Mesendoderm (in vitro differentiated cells): ENCODE measurements around the gene DOK7.
A peak's percentile ranks its signal among the peaks of the same experiment; 100 is the strongest.

Experiments used
- DNase-seq: peaks from one replicate; pipeline ENCODE4 v3.0.0; 2013
- H2AK5ac ChIP-seq: 2 replicates; pipeline ENCODE4 v1.6.1; 2013; ENCODE audit warnings: low read length, inconsistent platforms
- H2BK120ac ChIP-seq: 2 replicates; pipeline ENCODE4 v1.6.1; 2013; ENCODE audit warnings: low read depth, mild to moderate bottlenecking, low read length, moderate library complexity, mixed read lengths
- H2BK15ac ChIP-seq: replicated peaks from 2 replicates; pipeline ENCODE4 v1.6.1; 2013; ENCODE audit warnings: low read depth, mild to moderate bottlenecking, moderate library complexity
- H2BK5ac ChIP-seq: 2 replicates; pipeline ENCODE4 v1.6.1; 2013; ENCODE audit warnings: low read length, inconsistent platforms
- H3K18ac ChIP-seq: 2 replicates; pipeline ENCODE4 v1.6.1; 2013; ENCODE audit warnings: mild to moderate bottlenecking, low read length, mixed read lengths
- H3K23ac ChIP-seq: one replicate; pipeline ENCODE4 v1.6.1; 2013; ENCODE audit warnings: low read length
- H3K27ac ChIP-seq: 2 replicates; pipeline ENCODE4 v1.5.1; 2013; ENCODE audit warnings: low read depth, mild to moderate bottlenecking, inconsistent platforms, low read length, moderate library complexity
- H3K27me3 ChIP-seq: 2 replicates; pipeline ENCODE4 v1.6.1; 2013; ENCODE audit warnings: low read length, control low read depth, mild to moderate bottlenecking, inconsistent platforms; ENCODE audit not compliant: insufficient read depth, poor library complexity
- H3K36me3 ChIP-seq: 2 replicates; pipeline ENCODE4 v1.6.1; 2013; ENCODE audit warnings: low read length, inconsistent platforms; ENCODE audit not compliant: control insufficient read depth, insufficient read depth
- H3K4ac ChIP-seq: one replicate; pipeline ENCODE4 v1.6.1; 2013; ENCODE audit warnings: low read depth, mild to moderate bottlenecking, low read length, moderate library complexity
- H3K4me1 ChIP-seq: 2 replicates; pipeline ENCODE4 v1.6.1; 2013; ENCODE audit warnings: low read depth, low read length, inconsistent platforms; ENCODE audit not compliant: control insufficient read depth
- H3K4me2 ChIP-seq: 2 replicates; pipeline ENCODE4 v1.6.1; 2013; ENCODE audit warnings: low read length
- H3K4me3 ChIP-seq: 2 replicates; pipeline ENCODE4 v1.5.1; 2013; ENCODE audit warnings: mild to moderate bottlenecking, low read length
- H3K56ac ChIP-seq: one replicate; pipeline ENCODE4 v1.6.1; 2013; ENCODE audit warnings: low read length
- H3K79me1 ChIP-seq: 2 replicates; pipeline ENCODE4 v1.6.1; 2013; ENCODE audit warnings: low read length, inconsistent platforms
- H3K79me2 ChIP-seq: 2 replicates; pipeline ENCODE4 v1.6.1; 2013; ENCODE audit warnings: mild to moderate bottlenecking, low read length; ENCODE audit not compliant: control insufficient read depth, insufficient read depth
- H3K9ac ChIP-seq: 2 replicates; pipeline ENCODE4 v1.6.1; 2013; ENCODE audit warnings: low read length, inconsistent platforms
- H4K5ac ChIP-seq: one replicate; pipeline ENCODE4 v1.6.1; 2013; ENCODE audit warnings: low read length
- H4K8ac ChIP-seq: one replicate; pipeline ENCODE4 v1.6.1; 2013; ENCODE audit warnings: low read depth, mild to moderate bottlenecking, control low read depth, low read length, moderate library complexity
- WGBS: extraction: QIAGEN DNeasy Blood & Tissue Kit; methylation state at CpG from one replicate; pipeline ENCODE4 v1.1.7; 2013; ENCODE audit warnings: low lambda C conversion rate, missing lambda C conversion rate; ENCODE audit not compliant: insufficient coverage; ENCODE audit errors: extremely low coverage; 5-methylcytosine and 5-hydroxymethylcytosine counted together

Gene DOK7

GRCh38 chr4:3523628-3524221, 60.6 kb downstream of the DOK7 start:
- Histone ChIP-seq H3K79me2 (peaks cover 4% of the 10 kb centered on the region), H3K4me3 (no peak overlapping the region), H2AK5ac (no peak overlapping the region), H3K27ac (no peak overlapping the region), H3K79me1 (peaks cover 16% of the 10 kb centered on the region), H2BK120ac (no peak overlapping the region), H3K23ac (no peak overlapping the region), H3K4me2 (no peak overlapping the region), H3K9ac (no peak overlapping the region), H4K5ac (no peak overlapping the region), H3K18ac (no peak overlapping the region), H4K8ac (no peak overlapping the region), H3K36me3 (peaks cover 6% of the 10 kb centered on the region), H3K56ac (no peak overlapping the region), H3K27me3 (no peaks in the 10 kb centered on the region), H3K4me1 (no peaks in the 10 kb centered on the region), H2BK5ac (no peak overlapping the region), H3K4ac (no peak overlapping the region), H2BK15ac (no peak overlapping the region)
- no peak for DNase-seq
- no CpG with 5 or more reads among the region's 24 CpGs for WGBS

DNA sequence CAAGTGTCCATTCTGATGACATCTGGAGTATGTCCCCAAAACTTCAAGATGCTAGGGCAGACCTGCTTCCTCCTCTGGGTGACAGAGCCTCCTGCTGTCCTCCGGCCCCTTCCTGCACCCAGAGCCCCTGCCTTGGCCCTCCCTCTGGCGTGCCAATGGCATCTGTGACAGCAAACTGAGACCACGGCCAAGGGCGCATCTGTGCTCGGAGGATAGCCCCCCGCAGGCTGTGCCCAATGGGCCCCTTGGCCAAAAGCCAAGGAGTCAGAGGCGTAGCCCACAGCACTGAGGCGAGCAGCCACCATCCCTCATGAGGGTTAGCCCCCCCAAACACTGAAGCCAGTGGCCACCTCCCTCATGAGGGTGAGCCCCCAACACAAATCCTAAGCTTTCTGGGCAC, 61.2 kb downstream of the DOK7 start:
- Histone ChIP-seq H3K56ac (no peak overlapping the region), H3K18ac (no peak overlapping the region), H3K4ac (no peak overlapping the region), H3K27ac (no peak overlapping the region), H2BK5ac (no peak overlapping the region), H3K4me3 (no peak overlapping the region), H3K4me2 (no peak overlapping the region), H2BK15ac (no peak overlapping the region), H3K4me1 (no peaks in the 10 kb centered on the region), H3K36me3 (peaks cover 6% of the 10 kb centered on the region), H4K5ac (no peak overlapping the region), H3K27me3 (no peaks in the 10 kb centered on the region), H3K23ac (no peak overlapping the region), H2BK120ac (no peak overlapping the region), H2AK5ac (no peak overlapping the region), H3K9ac (no peak overlapping the region), H3K79me2 (peaks cover 4% of the 10 kb centered on the region), H4K8ac (no peak overlapping the region), H3K79me1 (peaks cover 17% of the 10 kb centered on the region)
- no peak for DNase-seq
- WGBS = no CpG with 5 or more reads among the region's 8 CpGs

GRCh38 chr4:3524920-3525319, 61.8 kb downstream of the DOK7 start:
- no peak overlapping the region for H2BK15ac ChIP-seq
- H3K56ac ChIP-seq = no peak overlapping the region
- no peak overlapping the region for H2BK120ac ChIP-seq
- no peak overlapping the region for H3K23ac ChIP-seq
- no peak overlapping the region for H2BK5ac ChIP-seq
- H3K9ac ChIP-seq = no peak overlapping the region
- peaks cover 6% of the 10 kb centered on the region for H3K79me2 ChIP-seq
- H4K5ac ChIP-seq = no peak overlapping the region
- H3K4me1 ChIP-seq = no peaks in the 10 kb centered on the region
- peaks cover 19% of the 10 kb centered on the region for H3K79me1 ChIP-seq
- H2AK5ac ChIP-seq = no peak overlapping the region
- peaks cover 2% of the 10 kb centered on the region for H3K36me3 ChIP-seq
- H4K8ac ChIP-seq = no peak overlapping the region
- DNase-seq = no peak
- WGBS = no CpG with 5 or more reads among the region's 19 CpGs
- no peak overlapping the region for H3K27ac ChIP-seq
- H3K18ac ChIP-seq = no peak overlapping the region
- no peak overlapping the region for H3K4me2 ChIP-seq
- no peaks in the 10 kb centered on the region for H3K27me3 ChIP-seq
- H3K4me3 ChIP-seq = no peak overlapping the region
- no peak overlapping the region for H3K4ac ChIP-seq

DNA sequence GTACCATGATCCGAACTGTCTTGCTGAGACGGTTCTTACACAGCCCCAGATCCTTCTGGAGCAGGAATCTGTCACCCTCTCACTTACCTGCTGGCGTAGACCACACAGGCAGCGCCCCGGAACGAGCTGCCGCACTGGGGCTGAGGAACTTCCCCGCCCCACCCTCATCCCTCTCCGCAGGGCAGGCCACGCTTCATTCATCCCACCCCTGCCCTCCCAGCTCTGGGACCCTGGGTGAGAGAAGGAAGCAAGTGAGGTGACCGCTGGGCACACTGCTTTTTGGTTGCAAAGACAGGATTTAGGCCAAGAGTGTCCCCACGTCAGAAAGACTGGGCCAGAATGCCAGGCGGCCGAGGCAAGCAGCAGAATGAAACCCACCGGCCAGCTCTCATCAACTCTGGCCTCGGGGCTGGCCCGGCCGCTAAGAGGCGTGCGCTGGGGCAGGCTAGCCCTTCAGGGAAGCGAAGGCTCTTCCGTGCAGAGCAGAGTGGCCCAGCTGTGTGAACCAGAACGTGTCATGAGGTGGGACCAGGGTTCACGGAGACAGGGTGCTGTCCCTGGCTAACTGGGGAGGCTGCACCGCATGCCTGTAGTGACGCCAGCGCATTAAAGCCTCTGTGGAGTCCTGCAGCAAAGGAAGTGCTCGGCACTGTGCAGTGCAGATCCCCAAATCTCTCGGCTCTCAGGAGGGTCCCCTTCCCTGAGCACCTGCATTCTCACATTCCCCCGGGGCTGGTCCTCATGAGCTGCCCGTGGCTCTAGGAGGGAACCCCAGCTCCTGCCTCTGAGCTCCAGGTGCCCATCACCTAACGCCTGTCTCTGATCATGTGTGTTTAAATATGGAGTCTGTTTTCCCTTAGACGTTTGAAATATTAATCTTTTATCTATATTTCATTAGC, 62.7 kb downstream of the DOK7 start:
- DNase-seq = no peak
- H3K4me3 ChIP-seq = no peak overlapping the region
- peak overlapping the region; percentile 15 for H3K56ac ChIP-seq
- H3K23ac ChIP-seq = no peak overlapping the region
- H3K4ac ChIP-seq = no peak overlapping the region
- no peak overlapping the region for H3K4me2 ChIP-seq
- no CpG with 5 or more reads among the region's 33 CpGs for WGBS
- no peak overlapping the region for H2BK5ac ChIP-seq
- no peak overlapping the region for H2BK15ac ChIP-seq
- H2BK120ac ChIP-seq = no peak overlapping the region
- peaks cover 19% of the 10 kb centered on the region for H3K79me1 ChIP-seq
- H4K8ac ChIP-seq = no peak overlapping the region
- H3K18ac ChIP-seq = no peak overlapping the region
- H3K79me2 ChIP-seq = peaks cover 9% of the 10 kb centered on the region
- H4K5ac ChIP-seq = no peak overlapping the region
- H3K27me3 ChIP-seq = no peaks in the 10 kb centered on the region
- no peaks in the 10 kb centered on the region for H3K4me1 ChIP-seq
- H3K27ac ChIP-seq = no peak overlapping the region
- no peak overlapping the region for H3K9ac ChIP-seq
- H2AK5ac ChIP-seq = no peak overlapping the region
- peaks cover 1% of the 10 kb centered on the region for H3K36me3 ChIP-seq

- no peak overlapping the region for H2BK5ac ChIP-seq
- peaks cover 2% of the 10 kb centered on the region for H3K4me1 ChIP-seq
- H3K79me2 ChIP-seq = peaks cover 11% of the 10 kb centered on the region
- H3K18ac ChIP-seq = no peak overlapping the region
- H3K23ac ChIP-seq = no peak overlapping the region
- H3K4me3 ChIP-seq = no peak overlapping the region
- H4K5ac ChIP-seq = no peak overlapping the region
- H3K9ac ChIP-seq = no peak overlapping the region
- H3K4ac ChIP-seq = no peak overlapping the region
- DNase-seq = no peak
- H3K56ac ChIP-seq = no peak overlapping the region
- no peak overlapping the region for H4K8ac ChIP-seq
- WGBS = no CpG with 5 or more reads among the region's 19 CpGs
- no peak overlapping the region for H2BK15ac ChIP-seq
- H2BK120ac ChIP-seq = no peak overlapping the region
- no peak overlapping the region for H3K27ac ChIP-seq
- no peak overlapping the region for H3K4me2 ChIP-seq
- H3K27me3 ChIP-seq = no peaks in the 10 kb centered on the region
- peaks cover 1% of the 10 kb centered on the region for H3K36me3 ChIP-seq
- peaks cover 21% of the 10 kb centered on the region for H3K79me1 ChIP-seq
- no peak overlapping the region for H2AK5ac ChIP-seq
These were observed 63.4 kb downstream of the DOK7 start for GRCh38 chr4:3526456-3526855.
